ENCODE measurements around the gene ARID3A. TPM values are rescaled to one million over a fixed set of nuclear protein-coding genes. Genes with fewer than 3 reads are reported as not detected.
A peak's percentile ranks its signal among the peaks of the same experiment; 100 is the strongest.

ARID3A gene
- polyA plus RNA-seq, 10 donors: 6.9 to 13.1 (median 10.4) TPM

- no peak for DNase-seq
Measured at GRCh38 chr19:1002600-1002999, 76.8 kb downstream of the ARID3A start.

GRCh38 chr19:1003283-1003682, 77.4 kb downstream of the ARID3A start:
- DNase-seq: no peak

GRCh38 chr19:1004204-1004802, 78.5 kb downstream of the ARID3A start:
- no peak for DNase-seq

- DNase-seq: no peak
Measured at GRCh38 chr19:1004803-1005664, 79.2 kb downstream of the ARID3A start.

- DNase-seq: no peak
Measured at GRCh38 chr19:1006711-1007398, 81.0 kb downstream of the ARID3A start.

GRCh38 chr19:1007399-1008251, 81.8 kb downstream of the ARID3A start:
- DNase-seq: no peak

- DNase-seq: no peak
Measured at GRCh38 chr19:1008268-1009040, 82.6 kb downstream of the ARID3A start.

GRCh38 chr19:1009041-1009980, 83.5 kb downstream of the ARID3A start:
- peak in 2 of 3 donors; percentile 27 to 76 for DNase-seq

- no peak for DNase-seq
Measured at GRCh38 chr19:1009981-1010538, 84.2 kb downstream of the ARID3A start.

GRCh38 chr19:1010586-1011510, 85.0 kb downstream of the ARID3A start:
- DNase-seq: no peak

- DNase-seq: no peak
Measured at GRCh38 chr19:1011831-1012333, 86.0 kb downstream of the ARID3A start.

GRCh38 chr19:1012334-1012733, 86.5 kb downstream of the ARID3A start:
- DNase-seq: no peak

GRCh38 chr19:1013218-1013617, 87.4 kb downstream of the ARID3A start:
- DNase-seq: no peak

GRCh38 chr19:1014161-1015060, 88.6 kb downstream of the ARID3A start:
- no peak for DNase-seq

GRCh38 chr19:1015061-1015781, 89.4 kb downstream of the ARID3A start:
- DNase-seq: no peak

Data from muscle of back (tissue), 11 donors.